LHCN-M2 (cell line): ENCODE measurements around the gene SIX1. TPM values are rescaled to one million over a fixed set of nuclear protein-coding genes. Genes with fewer than 3 reads are reported as not detected.

Experiments used
- DNase-seq: peaks from one replicate; pipeline ENCODE4 v3.0.0-alpha.2; 2012; ENCODE audit warnings: low read depth
- total RNA-seq: library from RNA; depleted of rRNA; stranded (reverse); fragments of >200 nt; gene quantifications from 2 replicates; pipeline ENCODE4 v1.2.3, GENCODE V29; 2014

The SIX1 gene
- total RNA-seq, 1 experiment from 2014 or later: 183 TPM

DNA sequence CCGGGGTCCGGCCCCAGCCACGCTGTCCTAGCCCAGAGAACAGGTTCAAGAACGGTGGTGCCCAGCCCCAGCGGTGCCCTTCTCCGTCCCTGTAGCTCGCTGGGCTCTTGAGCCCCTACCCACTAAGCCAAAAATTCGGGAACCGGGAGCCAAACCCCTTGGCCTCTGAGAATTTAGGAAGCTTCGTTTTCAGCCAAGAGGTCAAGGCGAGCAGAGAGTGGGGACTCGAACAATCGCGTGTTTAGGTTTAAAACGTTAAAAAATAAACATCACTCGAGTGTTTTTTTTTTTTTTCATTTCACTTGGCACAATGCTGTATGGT, 6.2 kb downstream of the SIX1 start:
- DNase-seq: peak; percentile 44

DNA sequence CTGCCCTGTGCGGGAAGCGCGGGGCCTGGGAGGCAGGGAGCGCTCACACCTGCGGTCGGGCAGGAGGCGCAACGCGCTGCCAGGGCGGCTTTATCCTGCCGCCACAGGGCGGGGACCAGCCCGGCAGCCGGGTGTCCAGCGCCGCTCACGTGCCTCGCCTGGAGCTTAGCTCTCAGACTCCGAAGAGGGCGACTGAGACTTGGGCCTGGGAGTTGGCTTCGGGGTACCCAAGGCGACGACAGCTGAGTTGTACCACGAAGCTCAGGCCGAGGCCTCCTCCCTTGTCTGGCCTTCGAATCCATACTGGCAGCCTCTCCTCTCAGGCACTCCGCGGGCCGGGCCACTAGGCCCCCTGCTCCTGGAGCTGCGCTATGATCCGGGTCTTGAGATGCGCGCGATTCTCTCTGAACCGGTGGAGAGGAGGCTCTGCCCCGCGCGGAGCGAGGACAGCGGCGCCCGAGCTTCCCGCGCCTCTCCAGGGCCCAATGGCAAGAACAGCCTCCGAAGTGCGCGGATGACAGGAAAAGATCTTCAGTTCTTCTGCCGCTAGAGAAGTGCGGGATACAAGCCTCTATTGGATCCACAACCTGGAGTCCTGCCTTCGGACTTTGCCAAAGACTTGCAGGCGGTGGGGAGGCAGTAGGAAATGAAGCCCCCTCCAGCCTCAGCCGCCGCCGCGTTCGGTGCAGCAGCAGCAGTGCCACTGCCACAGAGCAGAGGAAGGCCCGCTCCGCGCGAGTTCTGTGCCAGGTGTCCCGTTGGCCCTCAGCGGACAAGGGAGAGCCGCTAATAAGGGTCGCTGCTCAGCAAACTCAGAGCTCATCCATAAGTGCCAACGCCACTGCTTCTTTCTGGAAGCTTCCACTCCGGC, 6.8 kb downstream of the SIX1 start:
- DNase-seq: peak; percentile 70

DNA sequence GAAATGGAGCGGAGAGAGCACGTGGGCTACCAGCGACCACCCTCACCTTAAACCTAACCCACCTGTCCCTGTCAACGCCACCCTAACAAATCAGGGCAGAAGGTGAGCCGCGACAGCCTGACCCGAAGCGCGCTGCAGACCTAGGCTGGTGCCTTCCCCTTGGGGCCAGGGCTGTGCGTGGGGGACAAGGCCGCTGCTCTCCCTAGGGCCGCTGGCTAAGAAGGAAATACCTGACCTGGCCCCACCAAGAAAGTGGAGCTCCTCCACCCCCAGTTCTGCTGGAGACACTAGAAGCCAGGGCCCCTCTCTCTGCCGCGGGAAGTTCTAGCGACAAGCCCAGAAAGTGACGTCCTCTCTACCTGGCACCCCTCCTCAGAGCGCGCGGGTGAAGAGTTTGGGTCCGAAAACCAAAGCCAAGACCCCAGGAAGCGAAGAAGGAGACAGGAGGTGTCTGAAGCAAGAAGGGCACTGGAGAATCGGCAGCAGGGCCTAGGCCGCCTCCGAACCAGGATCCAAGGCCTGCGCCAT, 7.5 kb downstream of the SIX1 start:
- peak; percentile 38 for DNase-seq

DNA sequence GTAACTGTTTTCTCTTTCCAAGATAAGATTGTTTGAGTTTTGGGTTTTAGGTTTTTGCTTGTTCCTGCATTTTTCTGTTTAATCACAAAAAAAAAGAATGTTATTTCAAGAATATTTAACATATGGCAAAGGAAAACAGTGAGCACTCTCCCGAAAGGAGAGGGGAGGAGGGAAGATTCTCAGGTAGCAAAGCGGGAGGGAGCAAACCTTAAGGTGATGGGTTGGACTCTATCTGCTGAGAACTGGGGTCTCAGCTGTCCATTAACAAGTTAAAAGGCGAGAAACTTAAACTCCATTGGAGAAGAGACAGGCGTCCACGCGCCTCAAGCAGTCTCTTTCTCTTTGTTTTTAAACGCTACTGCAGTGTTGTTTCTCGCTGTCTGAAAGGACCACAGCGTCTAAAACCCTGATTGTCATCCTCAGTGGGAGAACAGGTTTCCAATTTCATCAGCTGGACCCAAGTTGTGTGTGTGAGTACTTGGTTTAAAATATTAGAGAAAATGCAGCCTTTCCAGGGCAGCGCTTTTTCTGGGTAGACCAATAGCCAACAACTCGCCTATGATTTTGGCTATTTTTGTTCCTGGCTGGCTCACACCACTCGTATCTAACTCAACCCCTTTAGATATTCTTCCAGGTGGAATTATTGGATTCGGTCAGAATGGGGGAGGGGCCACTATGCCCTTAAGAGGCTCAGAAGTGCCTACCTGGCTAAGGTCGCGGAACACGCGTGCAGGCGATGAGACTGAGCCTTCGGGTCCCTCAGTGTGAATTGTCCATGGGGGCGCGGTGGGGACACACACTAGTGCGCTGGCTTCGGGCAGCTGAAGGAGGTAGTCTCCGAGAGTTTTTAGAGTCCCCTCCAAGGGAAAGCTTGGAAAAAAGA, 8.2 kb downstream of the SIX1 start:
- DNase-seq: peak; percentile 70

DNA sequence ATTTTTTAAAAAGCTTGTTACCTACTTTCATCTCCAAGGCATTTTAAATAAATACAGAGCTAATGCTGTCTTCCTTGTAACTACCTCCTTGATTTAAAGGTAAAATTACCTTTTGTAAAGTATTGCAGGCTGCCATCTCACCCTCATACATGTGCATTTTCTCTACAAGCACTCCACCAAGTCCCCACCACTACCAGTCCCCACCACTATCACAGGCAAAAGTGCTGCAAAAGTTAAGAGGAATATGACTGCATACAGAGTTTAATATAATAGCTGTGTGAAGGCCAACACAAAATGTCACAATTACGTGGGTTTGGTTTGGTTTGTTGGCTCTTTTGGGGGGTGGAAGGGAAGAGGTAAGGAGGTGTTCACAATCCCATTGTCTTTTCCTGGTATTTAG, 9.6 kb downstream of the SIX1 start:
- peak; percentile 56 for DNase-seq

DNA sequence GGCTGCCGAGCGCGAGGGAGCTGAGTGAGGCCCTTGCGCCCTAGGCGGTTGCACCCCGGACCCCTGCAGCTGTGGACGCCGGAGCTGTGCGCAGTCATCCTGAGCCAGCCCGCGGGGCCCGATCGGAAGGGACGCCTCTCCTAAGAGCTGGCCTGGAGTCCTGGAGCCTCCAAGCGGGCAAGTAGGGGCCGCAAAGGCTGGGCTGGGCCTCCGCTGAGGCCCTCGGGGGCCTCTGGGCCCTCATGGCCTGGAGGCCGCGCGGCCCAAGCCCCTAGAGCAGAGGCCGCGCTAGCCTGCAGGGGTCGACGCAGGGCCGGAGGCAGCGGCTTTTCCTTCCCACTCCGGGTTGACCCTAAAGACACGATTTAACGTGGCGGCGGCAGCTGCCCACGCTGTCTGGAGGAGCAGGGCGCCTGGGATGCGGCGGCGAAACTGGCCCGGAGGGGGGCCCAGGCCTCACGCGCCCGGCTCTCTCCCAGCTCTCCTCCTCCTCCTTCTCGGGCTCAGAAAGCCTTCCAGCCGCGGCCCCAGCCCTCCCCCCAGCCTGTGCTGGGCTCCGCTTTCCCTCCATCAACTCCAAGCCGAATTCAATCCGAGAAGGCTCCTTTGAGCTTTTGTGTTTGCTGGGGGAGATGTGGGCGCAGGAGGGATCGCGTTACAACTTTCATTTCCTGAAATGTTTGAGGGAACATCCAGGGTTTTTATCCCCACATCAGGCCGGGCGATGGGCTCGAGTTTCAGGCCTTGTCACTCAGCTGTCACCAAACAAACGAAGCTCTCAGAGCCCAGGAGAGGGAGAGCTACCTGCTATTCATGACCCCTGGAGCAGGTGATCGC, 11.6 kb downstream of the SIX1 start:
- DNase-seq: peak; percentile 72

DNA sequence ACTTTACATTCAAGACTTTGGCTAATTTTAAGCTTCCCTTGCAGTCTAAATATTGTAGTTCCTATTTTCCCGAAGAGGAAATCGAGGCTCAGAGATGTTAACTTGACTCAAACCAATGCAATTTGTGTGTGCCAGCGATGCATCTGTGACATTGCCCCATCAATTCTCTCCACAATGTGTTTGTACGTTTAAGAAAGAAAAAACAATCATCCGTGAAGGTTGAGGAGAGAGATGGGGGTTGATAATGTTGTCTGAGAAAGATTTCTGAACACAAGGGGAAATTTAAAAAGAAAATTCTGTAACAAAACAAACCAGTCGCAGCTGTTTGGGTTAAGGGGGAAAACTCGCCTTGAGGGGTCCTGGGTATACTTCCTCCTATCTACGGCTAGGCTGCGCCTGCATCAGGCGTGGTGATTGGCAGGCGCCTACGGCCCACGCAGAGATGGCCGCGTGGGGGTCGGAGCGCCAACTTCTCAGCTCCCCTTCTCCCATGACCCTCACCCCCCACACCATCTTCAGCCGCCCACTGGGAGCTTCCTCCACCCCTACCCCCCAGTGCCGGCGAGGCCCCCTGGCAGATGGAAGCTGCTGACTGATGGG, 12.3 kb downstream of the SIX1 start:
- no peak for DNase-seq

DNA sequence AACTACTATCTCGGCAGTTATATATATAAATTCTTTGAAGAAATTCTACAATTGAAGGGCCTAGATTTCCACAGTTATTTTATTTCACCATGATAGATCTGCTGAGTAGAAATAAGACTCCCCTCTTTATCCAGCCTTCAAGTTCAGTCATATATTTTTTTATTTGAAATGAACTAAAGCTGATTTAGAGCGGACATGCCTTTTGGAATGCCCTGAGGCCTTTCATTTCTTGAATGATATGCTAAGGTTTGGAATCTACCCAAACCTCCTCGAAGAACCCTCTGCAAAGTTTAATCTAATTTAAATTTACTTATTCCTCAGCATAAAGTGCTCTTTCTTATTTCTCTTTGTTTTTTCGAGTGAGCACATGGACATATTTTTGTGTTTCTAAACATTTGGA, 15.1 kb downstream of the SIX1 start:
- DNase-seq: no peak

DNA sequence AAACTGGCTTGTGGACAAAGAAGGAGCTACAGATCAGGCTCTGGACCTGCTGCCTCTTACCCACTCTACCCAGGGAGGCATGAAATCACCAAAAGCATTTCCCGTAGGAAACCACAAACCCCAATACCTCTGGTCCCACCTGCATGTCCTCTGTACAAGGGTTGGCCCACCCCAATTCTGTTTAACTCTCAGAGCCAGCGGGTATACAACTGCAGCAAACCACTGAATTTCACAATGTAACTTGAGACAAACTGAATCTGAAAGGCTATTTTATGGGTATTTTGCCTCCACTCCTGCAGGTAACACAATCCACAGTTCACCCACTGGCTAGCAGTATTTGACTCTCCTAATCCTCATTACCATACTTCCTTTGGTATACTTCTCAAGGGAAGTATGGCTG, 16.5 kb downstream of the SIX1 start:
- DNase-seq: no peak

DNA sequence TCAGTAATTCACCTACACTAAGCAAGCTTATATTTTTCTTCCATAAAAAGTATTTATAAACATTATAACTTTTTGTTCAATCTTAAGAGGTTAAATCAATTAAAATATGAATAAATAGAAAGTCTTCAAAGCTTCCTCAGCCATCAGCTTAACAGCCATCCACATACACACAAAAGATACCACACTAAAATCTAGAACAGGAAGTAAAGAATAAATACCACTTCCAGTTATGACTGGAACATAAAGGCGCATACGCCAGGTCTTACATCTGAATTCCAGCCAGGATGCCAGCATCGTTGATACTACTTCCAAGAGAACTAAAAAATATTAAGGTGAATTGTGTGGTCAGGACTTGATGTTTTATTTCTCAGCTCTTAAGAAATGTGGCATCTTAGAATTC, 17.0 kb downstream of the SIX1 start:
- no peak for DNase-seq

DNA sequence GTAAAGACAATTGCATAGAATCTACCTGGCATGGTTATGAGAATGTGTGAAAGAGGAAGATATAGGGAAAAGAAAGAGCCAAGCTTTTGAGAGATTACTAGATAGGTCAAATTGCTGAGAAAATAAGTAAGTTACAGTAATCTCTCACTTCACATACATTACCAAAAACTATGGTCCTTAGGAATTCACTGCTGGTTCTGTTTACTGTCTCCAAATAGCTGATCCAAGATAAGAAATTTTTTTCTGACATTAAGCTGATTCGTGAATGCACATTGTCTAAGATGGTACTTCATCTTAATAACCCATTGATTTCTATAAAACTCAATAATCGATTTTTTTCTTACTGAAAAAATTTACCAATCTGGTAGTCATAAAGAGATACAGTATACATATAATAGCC, 17.4 kb downstream of the SIX1 start:
- DNase-seq: no peak

DNA sequence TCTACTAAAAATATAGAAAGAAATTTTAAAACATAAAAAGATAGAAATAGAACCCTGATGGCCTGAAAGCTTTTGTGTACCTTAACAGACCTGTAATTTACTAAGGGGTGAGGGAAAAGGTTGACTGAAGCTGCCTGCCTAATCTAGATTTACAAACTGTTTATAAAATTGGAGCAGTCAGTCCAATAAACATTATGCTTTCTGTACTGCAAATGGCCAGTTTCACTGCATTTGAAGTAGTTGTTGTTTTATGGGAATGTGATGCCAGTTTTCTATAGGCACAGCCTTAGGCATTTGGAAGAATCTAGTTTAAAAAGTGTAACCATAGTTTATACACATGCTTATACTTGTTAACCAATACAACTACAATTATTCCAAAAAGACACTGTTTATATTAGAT, 19.1 kb downstream of the SIX1 start:
- no peak for DNase-seq

DNA sequence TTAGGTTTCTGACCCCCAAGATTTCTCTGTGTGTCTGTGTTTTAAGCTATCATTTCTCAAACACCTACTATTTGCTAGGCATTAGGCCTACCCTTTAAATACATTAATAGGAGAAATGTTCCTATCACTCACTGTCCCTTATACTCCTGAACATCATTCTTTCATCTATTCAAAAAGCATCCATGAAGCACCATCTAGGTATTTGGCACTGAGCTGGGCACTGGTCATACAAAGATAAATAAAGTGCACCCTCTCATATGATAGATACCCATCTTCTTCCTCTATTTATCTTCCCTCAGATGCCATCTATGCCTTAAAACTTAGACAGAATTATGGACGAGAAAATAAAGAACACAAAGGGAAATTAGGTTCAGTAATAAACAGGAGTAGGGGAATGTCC, 20.4 kb downstream of the SIX1 start:
- DNase-seq: no peak

DNA sequence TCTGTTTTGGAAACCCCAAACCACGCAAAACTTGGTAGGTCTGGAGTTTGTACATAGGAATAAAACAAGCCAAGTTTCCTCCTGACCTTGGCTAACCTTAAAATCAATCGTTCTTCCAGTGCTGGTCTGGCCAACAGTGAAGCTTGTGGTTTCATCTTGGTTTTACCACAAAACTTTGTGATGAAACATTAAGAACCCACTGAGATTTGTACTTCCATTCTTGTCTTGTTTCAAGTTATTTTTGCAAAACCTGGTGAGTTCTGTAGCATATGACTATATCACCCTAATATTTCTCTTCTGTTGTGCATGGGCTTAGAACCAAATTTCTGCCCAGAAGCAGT, 26.4 kb downstream of the SIX1 start:
- peak; percentile 81 for DNase-seq

DNA sequence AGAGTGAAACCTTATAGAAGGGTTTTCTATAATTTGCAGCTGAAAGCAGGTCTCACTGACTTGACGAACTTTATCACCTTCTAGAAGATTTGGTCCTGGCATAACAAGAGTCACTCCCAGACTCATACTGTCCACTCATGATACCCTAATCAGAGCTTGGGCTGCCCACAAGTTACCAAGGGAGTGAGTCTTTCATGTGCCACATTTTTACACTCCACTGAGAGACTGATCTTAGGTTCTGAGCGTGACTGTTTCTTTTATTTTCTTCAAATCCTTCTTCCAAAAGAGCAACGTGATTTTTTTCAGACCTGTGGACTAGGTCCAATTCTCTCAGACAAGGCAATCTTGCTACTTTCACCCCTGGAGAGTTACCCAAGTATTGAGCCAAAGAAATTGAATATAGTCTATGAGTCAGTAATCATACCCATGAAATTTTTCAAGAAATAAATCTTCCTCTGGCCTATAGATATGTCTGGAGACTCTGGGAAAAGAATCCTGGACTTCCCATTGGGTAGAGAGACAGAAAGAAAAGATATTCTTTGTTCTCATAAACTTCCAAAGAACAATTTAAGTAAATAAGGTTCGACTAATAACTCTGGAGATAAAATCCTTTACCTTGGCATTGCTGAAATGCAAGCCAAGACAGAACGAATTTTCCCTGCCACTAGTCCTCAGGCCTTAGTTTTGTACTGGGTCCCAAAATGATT, 26.9 kb downstream of the SIX1 start:
- DNase-seq: no peak

DNA sequence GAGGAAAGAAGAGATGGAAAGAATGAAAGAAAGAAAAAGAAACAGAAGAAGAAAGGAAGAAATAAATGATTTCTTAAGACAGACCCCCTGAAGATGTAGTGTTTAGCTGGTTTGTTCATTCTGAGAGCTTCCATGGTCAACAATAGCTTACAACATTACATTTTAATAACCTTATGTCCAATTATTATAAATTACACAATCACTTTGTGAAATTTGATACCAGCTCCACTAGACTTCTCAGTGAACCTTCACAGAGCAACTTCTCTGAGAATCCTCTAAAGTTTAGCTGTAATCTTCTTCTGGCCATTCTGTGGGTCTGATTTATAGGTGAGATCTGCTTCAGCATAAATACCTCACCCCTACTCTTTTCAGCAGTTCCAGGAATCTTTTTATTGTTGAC, 27.9 kb downstream of the SIX1 start:
- DNase-seq: no peak

DNA sequence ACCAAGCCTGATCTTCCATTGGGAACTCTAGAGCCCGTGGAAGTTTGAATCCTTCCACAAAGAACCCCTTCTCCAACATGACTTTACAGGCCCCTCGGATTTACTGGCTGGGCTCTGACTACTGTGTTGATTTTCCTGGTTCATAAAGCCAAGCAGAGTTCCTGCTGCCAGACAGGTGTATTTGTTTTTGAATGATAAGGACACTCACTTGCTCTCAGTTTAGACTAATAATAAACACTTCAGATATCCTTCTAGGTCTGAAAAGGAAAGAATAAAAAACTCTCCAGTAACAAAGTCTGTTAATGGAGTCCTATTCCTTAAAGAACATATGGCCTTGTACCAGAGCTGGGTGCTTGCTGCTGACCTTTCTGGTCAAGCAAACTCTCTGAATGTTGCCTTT, 31.0 kb downstream of the SIX1 start:
- DNase-seq: no peak

DNA sequence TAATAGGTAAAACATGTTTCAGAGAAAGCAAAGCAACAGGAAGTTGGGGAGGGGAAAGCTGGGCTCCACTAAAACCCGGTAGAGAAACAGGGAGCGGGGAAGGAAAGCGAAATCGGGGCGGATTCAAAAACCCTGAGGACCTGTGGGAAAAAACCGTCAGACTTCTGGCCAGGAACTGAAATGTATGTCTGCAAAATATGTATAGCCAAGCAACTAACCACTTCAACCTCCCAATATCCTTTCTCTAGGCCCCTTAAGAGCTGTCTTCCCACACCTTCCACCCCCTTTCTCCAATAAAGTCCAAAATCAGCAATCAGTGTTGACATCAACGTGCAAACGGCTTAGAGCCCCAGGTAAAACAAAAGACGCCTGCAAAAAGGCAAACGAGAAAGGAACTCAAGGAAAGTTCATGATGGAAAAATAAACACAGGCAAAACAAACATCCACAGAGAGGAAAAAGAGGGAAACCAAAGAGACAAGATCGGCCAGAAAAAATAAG, 32.8 kb downstream of the SIX1 start:
- DNase-seq: no peak

DNA sequence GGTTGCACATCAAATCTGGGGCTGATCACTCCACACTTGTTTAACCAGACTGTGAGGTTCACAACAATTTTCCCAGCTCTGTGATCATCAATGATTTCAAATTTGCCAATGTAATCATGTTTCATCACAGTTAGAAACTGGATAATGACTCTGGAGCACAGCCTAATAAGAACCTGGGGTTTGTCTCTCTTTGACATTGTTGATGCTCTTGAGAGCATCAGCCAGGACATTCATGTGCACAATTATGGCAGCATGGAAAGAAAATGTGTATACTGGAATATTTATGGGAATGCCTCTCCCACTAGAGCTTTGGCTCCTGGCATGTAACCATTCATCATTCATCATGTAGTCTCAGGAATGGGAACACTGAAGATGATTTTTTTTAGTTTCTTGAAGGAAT, 47.0 kb downstream of the SIX1 start:
- no peak for DNase-seq

DNA sequence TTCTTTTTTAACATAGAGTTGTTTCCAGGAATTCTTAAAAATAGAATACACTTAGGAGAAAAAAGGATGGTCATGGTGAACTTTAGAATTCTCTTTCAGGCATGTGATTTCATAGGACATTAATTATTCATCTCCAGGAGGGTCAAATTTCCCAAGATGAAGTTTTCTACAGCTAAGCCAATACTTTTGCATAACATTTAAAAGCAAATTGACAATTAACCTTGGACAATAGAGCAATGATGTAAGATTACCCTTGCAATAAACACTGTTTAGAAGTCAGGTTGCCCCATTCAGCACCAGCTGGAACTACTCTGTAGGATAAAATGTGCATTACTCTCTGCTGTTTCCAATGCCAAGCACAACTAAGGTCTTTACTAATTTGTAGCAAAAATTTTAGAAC, 49.5 kb downstream of the SIX1 start:
- DNase-seq: no peak

DNA sequence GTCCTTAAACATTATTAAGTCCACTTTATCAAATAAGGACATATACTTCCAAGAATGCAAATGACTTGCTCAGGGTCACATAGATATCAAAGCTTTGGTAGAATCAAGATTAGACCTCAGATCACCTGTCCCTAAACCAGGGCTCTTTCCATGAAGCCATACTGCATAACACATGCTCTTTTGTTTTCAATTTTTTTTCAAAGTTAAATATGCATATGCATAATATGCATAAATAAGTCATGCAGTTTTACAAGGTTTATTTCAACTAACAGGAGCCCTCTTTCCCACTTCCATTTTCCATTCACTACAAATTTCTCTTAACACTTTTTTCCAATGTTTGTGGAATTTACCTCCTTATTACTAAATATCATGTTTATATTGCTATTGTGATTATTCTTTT, 53.1 kb downstream of the SIX1 start:
- DNase-seq: no peak
